ENCODE results near the gene VAMP1.
A peak's percentile ranks its signal among the peaks of the same experiment; 100 is the strongest.
"Not testable (repeated sequence)": the region's sequence is repeated elsewhere in the genome, so short reads cannot be mapped to it uniquely, and the experiment has no call there.

The VAMP1 gene

DNA sequence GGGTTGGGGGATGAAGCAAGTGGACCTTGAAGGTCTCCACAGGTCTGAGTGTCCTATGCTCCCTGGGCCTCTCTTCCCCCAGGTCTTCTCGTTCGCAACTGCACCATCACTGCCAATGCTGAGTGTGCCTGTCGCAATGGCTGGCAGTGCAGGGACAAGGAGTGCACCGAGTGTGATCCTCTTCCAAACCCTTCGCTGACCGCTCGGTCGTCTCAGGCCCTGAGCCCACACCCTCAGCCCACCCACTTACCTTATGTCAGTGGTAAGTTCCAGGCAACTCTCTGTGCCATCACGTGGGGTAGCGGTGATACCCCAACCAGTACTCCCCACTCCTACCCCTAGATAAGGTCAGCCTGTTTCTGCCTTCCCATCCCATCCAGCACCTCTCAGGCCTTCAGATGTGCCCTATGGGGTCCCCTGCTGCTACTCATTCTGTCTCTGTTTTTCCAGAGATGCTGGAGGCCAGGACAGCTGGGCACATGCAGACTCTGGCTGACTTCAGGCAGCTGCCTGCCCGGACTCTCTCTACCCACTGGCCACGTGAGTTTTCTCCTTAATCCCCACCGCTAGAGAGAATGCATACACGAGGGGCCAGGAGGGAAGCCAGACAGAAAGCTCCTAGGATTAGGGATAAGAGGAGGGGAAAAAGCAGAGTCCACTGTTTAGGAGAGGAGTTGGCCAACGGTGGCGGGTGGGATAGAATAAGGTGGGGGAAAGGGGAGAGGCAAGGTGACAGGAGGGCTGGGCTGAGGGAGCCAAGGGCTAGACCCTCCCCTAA, 20.2 kb downstream of the VAMP1 start:
- peak; percentile 49 for DNase-seq

DNA sequence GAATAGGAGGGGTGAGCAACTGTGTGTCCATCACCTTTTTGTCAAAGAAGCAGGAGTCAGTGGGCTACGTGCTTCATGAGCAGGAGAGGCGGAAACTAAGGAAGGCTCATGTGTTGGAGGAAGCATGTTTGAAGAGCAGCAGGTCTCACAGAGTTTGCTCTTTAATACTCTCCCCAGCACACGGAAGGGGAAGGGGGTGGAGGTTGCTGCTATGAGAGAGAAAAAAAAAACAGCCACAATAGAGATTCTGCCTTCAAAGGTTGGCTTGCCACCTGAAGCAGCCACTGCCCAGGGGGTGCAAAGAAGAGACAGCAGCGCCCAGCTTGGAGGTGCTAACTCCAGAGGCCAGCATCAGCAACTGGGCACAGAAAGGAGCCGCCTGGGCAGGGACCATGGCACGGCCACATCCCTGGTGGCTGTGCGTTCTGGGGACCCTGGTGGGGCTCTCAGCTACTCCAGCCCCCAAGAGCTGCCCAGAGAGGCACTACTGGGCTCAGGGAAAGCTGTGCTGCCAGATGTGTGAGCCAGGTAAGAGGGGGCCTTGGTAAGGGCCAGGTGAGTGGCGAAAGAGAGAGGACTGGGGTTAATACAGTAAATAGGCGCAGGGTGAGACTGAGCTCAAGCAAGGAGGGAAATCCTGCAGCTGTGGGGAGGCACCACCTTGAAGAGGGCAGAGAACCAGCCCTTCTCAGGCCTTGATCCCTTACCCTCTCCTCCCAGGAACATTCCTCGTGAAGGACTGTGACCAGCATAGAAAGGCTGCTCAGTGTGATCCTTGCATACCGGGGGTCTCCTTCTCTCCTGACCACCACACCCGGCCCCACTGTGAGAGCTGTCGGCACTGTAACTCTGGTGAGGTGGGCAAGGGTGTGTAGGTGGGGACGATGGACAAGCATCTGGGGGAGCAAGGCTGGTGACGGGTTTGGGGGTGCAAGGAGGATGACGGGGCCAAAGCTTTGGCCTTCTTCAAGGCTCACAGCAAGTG, 25.5 kb downstream of the VAMP1 start, which contains the start of gene CD27:
CD27 (plus strand) TSS at position 252 of the 985 bp plus-strand sequence; CDS start at position 393, 141 bp downstream.
- DNase-seq = no peak

DNA sequence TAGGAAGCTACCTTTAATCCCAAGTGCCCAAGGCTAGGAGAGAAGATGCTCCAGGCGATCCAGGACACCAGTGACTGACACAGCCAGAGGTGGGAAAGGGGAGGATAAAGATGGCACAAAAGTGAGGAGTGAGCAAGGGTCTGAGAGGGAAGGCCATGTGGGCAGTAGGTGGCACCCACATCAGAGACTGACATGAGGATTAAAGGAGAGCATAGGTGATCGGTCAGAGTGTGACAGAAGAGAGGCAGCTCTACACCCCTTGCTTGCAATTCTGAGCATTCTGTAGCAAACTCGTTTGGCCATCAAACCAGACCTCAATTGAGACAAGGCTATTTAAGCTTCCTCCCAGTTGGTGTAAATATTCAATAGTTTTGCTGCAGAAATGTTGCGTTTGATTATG, 26.4 kb downstream of the VAMP1 start:
- DNase-seq = no peak

DNA sequence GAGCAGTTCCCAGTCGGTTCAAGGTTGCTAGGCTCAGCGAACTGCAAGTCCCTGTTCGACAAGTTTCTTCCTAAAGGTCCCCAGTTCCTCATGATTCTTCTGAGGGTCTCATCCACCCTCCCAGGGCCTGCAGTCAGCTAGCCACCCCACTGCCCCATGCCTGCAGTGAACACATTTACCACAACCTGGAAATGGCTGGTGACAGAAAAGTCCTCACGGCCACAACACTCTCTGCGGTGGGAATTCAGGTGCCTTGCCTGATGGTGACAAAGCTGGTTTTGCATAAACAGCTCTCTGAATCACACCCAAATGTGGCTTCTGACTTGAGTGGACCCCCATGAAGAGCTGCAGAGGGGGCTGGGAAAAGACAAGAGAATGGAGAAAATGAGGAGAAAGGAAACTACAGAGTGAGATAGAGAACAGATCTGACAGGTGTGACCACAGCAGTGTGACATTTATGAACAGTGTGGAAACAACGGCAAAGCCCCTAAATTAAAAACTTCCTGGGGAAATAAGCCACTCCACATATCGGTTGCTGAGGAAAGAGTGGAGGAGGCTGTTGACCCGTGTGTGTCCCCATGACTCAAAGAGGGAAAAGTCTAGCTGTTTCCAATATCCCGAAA, 27.0 kb downstream of the VAMP1 start:
- no peak for DNase-seq

DNA sequence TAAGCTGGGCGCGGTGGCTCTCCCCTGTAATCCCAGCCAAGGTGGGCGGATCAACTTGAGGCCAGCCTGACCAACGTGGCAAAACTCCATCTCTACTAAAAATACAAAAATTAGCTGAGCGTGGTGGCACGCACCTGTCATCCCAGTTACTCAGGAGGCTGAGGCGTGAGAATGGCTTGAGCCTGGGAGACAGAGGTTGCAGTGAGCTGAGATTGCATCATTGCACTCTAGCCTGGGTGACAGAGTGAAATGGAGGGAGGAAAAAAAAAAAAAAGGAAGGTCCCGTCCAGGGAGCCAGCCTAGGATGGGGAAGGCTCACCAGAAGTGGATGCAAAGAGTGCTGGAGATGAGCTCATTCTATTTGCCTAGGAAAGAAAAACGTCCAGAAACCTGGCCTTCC, 27.6 kb downstream of the VAMP1 start:
- no peak for DNase-seq

DNA sequence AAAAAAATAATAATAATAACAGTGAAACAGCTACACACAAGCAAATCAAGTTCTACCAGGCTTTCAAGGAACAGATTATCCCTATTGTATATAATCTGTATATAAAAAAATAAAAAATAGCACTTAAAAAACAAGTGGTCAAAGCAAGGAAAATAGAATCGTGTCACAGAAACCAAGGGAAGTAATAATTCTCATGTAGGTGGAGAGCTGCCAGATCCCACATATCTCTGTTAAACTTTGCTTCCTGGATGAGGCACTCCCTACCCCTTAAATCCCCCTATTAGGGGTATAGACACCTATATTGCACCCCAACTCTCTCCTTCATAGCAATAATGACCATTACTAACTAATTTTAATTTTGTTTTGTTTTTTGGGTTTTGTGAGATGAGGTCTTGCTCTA, 30.1 kb downstream of the VAMP1 start:
- DNase-seq = no peak

DNA sequence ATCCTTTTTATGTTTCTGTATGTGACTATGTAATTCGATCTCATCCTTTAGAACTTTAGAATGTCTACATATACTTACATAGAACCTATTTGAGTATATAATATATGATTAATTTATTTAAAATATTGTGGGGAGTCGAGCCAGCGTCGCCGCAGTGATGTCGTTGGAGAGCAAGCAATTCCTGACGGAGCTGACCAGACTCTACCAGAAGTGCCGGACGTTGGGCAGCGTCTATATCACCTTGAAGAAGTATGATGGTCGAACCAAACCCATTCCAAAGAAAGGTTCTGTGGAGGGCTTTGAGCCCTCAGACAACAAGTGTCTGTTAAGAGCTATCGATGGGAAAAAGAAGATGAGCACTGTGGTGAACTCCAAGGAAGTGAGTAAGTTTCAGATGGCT, 32.1 kb downstream of the VAMP1 start:
- no peak for DNase-seq

DNA sequence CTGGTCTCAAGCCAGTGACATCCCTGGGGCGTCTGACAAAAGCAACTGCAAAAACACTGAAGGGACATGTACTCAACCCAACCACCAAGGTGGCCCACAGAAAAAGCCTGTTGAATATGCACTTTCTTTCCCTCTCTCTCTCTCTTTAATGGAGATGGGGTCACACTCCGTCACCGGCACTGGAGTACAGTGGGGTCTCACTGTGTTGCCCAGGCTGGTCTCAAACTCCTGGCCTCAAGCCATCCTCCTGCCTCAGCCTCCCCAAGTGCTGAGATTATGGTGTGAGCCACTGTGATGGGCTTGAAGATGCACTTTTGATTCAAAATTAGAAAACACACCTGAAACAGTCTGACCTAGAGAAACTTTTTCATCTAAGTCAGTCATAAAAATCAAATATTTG, 32.9 kb downstream of the VAMP1 start:
- no peak for DNase-seq

DNA sequence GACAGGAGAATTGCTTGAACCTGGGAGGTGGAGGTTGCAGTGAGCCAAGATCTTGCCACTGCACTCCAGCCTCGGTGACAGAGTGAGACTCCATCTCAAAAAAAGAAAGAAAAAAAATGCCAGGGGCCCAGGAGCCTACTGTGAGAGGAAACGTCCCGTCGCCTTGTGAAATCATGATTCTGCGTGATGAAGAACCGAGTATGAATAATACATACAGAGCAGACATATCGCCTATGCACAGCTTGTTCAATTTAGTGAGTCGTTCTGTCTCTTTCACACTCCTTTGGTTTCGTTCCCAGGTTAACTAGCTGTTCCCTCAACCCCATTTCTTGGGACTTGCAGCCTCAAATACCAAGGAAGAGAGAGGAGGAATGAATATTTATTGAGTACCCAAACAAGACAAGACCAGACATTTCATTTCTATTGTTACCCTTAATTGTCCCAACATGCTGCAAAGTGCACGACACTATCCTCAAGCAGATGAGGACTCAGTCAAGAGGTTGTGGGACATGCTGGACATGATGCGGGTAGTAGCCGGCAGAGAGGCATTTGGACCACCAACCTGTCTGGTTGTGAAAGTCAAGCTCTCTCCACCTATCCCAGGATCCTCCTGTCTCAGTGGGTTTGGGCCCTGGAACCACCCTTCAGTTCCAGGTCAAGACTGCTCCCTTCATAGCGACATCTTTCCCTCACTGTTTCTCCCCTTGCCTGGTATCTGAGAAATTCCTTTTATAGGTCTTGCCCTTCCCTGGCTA, 34.3 kb downstream of the VAMP1 start:
- no peak for DNase-seq

DNA sequence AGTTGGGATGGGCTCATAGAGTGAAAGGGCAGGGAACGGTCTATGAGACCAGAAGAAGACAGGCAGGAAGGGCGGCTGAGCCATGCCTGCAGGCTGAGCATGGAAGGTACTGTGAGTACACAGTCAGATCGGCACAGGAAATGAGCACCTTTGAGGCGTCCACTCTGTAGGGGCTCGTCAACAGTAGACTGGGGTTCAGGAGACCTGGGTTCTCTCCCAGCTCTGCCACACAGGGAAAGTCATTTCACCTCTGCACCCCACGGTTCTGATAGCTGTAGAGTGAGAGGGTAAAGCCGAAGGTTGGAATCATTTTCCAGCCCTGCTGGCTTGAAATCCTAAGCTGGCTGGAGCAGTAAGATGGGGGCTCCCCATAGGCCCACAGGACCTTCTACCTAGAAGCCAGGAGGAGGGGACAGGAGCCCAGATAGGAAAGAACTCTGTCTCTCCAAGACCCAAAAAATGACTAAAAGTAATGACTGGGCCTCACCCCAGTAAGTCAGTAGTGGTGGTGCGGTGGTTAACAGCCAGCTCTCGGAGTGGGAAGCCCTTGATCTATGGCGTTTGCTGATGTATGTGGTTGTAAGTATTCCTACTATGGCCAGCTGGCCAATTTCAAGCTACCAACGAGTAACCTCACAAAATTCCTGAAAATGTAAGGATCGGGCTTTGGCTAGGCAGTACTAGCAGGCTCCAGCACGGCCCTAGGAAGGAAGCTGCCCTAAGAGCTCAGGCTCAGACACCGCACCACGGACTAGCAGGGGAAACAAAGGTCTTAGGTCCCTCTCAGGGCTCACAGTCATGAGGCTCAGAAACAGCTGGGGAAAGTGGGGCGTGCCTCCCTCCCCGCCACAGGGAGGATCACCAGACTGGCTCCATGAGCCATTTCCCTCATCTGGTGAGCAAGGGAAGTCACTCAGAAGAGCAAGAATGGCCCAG, 36.0 kb downstream of the VAMP1 start:
- no peak for DNase-seq

DNA sequence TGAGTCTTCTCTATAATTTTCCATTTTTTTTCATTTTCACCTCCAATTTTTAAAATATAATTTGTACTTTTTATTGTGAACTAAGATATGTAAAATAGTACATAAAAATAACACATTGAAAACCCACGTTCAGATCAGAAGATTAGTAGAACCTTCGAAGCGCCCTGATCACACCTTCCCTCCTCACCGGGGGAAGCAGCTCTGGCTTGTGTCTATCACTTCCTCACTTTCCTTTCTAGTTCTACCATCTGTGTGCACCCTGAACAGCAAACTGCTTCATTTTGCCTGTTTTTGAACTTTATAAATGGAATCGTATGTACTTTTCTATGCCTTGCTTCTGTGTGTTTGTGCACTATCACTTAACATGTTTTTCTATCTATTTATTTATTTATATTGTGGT, 37.5 kb downstream of the VAMP1 start:
- DNase-seq = no peak

DNA sequence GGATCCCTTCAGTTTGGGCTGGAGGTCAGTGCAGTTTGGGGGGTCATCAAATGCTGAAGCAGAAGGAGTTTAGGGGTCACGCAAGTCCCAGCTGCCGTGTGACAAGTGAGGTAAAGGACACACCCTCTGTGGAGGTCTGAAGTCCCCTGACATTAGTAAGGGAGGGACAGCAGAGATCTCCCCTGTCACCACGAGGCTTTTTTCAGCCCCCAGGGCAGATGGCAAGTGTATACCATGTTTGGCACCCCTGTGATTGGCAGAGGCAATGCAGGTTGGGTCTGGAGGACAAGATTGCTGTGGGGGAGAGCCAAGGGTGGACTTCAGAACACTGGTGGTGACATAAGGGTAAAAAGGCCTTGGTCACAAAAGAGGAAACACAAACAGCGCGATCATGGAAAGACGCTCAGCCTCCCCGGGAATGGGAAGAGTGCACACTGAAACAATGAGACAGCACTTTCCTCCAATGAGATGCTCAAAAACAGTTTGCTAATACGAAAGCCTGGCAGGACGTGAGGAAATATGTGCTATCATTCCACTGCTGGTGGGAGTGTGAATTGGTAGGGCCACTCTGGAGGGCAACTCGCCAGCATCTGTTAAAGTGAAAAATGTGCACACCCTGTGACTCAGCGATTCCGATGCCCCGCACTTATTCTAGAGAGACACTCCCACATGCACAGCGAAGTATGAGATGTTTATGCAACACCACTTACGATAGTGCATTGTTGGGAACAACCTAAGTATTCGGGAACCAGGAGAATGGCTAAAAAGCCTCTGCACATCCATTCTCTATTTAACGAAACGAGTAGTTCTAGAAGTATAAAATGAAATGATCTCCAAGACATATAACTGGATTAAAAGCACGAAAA, 40.1 kb downstream of the VAMP1 start:
- DNase-seq = peak; percentile 59

DNA sequence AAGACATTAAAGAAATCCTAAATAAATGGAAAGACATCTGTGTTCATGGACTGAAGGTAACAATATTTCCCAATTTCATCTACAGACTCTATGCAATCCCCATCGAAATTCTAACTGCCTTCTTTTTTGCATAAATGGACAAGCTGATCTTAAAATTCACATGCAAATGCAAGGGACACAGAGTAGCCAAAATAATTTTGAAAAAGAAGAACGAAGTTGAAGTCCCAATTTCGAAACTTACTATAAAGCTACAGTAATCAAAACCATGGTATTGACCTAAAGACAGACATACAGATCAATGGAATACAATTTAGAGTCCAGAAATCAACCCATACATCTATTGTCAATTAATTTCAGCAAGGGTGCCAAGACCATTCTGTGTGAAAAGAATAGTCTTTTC, 42.2 kb downstream of the VAMP1 start:
- no peak for DNase-seq

DNA sequence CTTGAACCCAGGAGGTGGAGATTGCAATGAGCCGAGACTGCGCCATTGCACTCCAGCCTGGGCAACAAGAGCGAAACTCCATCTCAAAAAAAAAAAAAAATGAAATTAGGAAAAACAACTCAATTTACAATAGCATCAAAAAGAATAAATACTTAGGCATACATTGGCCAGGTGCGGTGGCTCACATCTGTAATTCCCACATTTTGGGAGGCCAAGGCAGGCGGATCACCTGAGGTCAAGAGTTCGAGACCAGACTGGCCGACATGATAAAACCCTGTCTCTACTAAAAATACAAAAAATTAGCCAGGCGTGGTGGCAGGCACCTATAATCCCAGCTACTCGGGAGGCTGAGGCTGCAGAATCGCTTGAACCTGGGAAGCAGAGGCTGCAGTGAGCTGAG, 42.7 kb downstream of the VAMP1 start:
- DNase-seq = not testable (repeated sequence)

DNA sequence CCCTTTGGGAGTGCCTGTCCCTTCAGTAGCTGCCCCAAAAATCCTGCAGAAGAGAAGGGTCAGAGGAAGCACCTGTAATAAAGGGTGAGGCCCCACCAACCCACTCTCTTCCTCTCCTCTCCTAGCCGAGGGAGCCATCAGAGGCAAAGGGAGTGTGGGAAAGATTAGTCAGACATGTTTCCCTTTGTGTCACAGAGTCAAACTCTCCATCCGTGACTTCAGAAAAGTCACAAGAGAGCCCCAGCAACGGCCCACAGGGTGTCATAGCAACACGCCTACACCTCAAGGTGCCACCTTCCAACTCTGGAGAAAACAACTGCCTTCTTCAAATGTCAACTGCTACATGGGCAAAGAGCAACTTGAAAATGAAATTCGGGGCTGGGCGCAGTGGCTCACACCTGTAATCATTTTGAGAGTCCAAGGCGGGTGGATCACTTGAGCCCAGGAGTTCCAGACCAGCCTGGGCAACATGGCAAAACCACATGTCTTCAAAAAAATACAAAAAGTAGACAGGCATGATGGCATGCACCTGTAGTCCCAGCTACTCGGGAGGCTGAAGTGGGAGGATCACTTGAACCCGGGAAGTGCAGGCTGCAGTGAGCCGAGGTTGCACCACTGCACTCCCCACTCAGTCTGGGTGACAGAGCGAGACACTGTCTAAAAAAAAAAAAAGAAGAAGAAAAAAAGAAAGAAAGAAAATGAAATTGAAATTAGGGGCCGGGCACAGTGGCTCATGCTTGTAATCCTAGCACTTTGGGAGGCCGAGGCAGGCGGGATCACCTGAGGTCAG, 43.4 kb downstream of the VAMP1 start:
- DNase-seq = no peak

DNA sequence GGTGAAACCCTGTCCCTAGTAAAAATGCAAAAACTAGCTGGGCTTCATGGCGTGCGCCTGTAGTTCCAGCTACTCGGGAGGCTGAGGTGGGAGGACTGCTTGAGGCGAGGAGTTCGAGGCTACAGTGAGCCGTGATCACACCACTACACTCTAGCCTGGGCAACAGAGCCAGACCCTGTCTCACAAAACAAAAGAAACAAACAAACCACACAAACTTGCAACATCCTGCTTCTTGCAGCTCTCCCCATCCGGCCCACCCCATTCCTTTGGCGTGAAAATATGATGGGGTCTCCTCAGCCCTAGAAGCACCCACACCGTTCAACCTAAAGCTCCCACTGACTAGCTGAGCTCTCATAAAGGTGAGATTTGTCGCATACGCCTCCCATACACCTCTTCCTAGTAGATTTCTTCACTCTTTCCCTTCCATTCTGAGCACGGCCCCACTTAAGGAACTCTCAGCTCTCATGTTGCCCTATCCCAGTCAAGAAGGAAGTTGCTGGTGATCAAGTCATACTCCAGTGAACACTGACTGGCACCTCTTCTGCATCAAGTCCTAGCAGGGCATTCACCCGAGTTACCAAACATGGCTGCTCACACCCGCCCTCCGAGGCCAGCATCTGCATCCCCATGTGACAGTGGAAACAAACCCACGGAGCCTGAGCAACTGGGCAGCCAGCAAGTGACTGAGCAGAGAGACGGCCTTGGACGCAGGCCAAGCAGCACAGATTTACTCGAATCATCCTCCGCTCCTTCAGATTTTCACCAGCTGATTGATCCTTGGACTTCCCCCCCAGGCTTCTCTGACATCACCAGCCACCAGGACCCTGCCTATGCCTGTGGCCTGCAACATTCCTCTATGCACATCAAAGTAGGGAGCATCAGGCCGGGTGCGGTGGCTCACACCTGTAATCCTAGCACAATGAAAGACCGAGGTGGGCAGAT, 44.6 kb downstream of the VAMP1 start:
- DNase-seq = no peak

DNA sequence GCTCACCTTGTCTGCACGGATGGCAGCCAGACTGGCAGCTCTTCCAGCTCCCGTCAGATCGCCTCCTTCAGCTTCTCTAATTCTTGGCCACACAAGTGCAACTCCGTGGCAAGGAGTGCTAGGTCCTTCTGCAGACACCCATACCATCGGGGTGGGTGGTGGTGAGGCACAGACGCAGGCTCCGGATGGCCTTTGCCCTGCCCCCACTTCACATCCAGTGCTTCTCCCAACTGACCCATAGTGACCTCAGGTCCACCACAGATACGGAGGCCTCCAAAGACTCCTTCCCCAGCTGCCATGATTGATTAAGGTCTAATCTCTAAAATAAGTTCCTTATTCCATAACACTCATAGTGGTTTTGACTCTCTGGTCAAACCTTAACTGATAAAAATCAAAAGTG, 45.6 kb downstream of the VAMP1 start:
- DNase-seq = no peak

DNA sequence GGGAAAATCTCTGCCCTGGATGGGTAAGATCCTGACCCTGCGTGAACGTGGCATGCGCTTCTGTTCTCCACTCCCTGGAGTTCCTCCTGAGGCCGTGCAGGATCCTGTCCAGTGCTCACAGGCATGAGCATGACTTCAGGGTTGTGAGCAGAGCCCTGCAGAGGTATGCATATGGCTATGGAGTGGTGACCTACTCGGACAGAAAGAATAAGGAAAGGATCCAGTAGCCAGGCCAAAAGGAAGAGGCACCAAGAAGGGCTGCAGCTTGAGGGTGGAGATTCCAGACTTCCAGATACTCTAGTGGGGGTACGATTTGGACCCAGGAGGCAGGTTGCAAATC, 46.5 kb downstream of the VAMP1 start:
- DNase-seq = no peak

Data from NCI-H146 (cell line).